SU-DHL-6 (cell line): ENCODE data around the gene FADS3.

Source experiments
- CTCF ChIP-seq: fragments of 200-600 bp; sonication (generic); IDR thresholded peaks from one replicate; pipeline ENCODE4 v1.5.1; 2017; ENCODE audit warnings: antibody characterized with exemption, mild to moderate bottlenecking, low read length, moderate library complexity; ENCODE audit not compliant: insufficient read depth, poor library complexity, severe bottlenecking
- EZH2phosphoT487 ChIP-seq: fragments of 200-600 bp; sonication (generic), shearing (Covaris generic); conservative IDR thresholded peaks from 2 replicates; pipeline ENCODE4 v1.6.1; 2018; ENCODE audit warnings: mild to moderate bottlenecking, antibody characterized with exemption, low read length, moderate library complexity, mixed read lengths

- TF ChIP-seq CTCF (no peak), EZH2phosphoT487 (no peak)
Measured at GRCh38 chr11:61925736-61926135, 34.4 kb upstream of the FADS3 start.
